Posterior vena cava (tissue), 2 donors: Measurements from ENCODE around the gene PLEKHH3. TPM values are rescaled to one million over a fixed set of nuclear protein-coding genes. Genes with fewer than 3 reads are reported as not detected.
A peak's percentile ranks its signal among the peaks of the same experiment; 100 is the strongest.

ENCODE experiments used
- DNase-seq: peaks from one replicate; pipeline ENCODE4 v3.0.0-alpha.2; 2020; ENCODE audit warnings: low spot score
- intact Hi-C, 2 donors: fragments of 100-400 bp; cut with DNase I; formaldehyde crosslinking; loops; one replicate each; pipeline versions ENCODE4 v1.14.1 to v1.14.2; 2022 to 2023
- microRNA-seq, 2 donors: library from miRNA; unstranded; fragments of <30 nt; microRNA quantifications; one replicate each; pipeline ENCODE4 v1.2.0, GENCODE V29; 2020 to 2021; ENCODE audit warnings: borderline microRNAs expressed in 2 of 2
- total RNA-seq, 2 donors: library from RNA; stranded (reverse); fragmentation: NEBNext Ultra II Directional; extraction: Animal tissue kit (Norgen Biotek cat#: 25700); gene quantifications; one replicate each; pipeline ENCODE4 v1.2.1, GENCODE V29; 2021
- donor health status: DM: yes; HTN: yes; CAD: no.
- donor health status: DM: yes; HTN: yes; CAD: no.

Gene PLEKHH3
- total RNA-seq, 2 donors from 2014 or later = 22.2 to 24.8 TPM

DNA sequence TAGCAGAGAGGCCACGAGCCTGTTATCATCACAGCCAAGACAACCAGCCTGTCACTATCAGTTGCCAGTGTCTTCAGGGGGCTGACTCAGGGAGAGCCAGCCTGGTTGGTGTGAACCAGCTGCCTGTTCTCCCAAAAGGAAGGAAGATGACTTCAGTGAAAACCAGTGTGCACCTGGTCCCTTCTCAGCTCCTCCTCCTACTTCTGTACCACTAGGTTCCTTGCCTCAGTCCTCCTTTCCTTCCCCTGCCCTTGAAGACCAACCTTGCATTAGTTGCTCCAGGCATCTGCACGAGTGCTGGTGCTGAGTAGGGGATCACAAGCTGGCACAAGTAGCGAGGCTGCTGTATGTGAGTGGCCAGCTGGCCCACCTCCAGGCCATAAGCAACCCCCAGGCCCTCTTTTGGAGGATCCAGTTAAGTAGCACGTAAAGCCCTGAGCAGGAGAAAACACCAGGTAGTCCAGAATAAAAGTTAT, 58.8 kb downstream of the PLEKHH3 start:
- intact Hi-C loops = loop anchor here in 1 of 2 donors (10.0 kb wide), 1 partner anchor 57 kb away; the partner anchor contains the start of gene PLEKHH3
- peak; percentile 37 for DNase-seq

Small RNAs within 50 kb of the gene (microRNA-seq; reads per million reads assigned to microRNA genes)
- gene MIR6780A = 0.78 to 2.6 reads per million in 2 donors

Other genes with a start within 250 kb of the PLEKHH3 start
- gene ATP6V0A1, start 218.1 kb downstream of the PLEKHH3 start, total RNA-seq = 10 to 100 TPM; 69.6 to 70.1 TPM
- 10 to 100 TPM; 27.1 to 36.0 TPM for gene NAGLU, start 140.8 kb downstream of the PLEKHH3 start, total RNA-seq
- gene HSD17B1, start 124.1 kb downstream of the PLEKHH3 start, total RNA-seq = 1 to 10 TPM in 1 of 2 donors, under 1 TPM in 1; 0.67 to 1.2 TPM
- gene COASY, start 114.8 kb downstream of the PLEKHH3 start, total RNA-seq = 10 to 100 TPM; 34.0 TPM
- gene MLX, start 109.9 kb downstream of the PLEKHH3 start, total RNA-seq = 10 to 100 TPM; 27.5 to 28.5 TPM
- 1 to 10 TPM; 4.1 to 4.7 TPM for gene PSMC3IP, start 99.3 kb downstream of the PLEKHH3 start, total RNA-seq
- 10 to 100 TPM; 34.6 to 42.0 TPM for gene RETREG3, start 67.6 kb downstream of the PLEKHH3 start, total RNA-seq
- gene TUBG1, start 67.3 kb downstream of the PLEKHH3 start, total RNA-seq = 10 to 100 TPM; 32.9 to 39.9 TPM
- 10 to 100 TPM; 17.9 to 19.8 TPM for gene TUBG2, start 17.7 kb downstream of the PLEKHH3 start, total RNA-seq
- 1 to 10 TPM; 1.7 to 2.5 TPM for gene CCR10, start 4.8 kb upstream of the PLEKHH3 start, total RNA-seq
- 10 to 100 TPM; 11.0 to 24.8 TPM for gene CNTNAP1, start 5.5 kb upstream of the PLEKHH3 start, total RNA-seq
- gene EZH1, start 68.0 kb upstream of the PLEKHH3 start, total RNA-seq = 10 to 100 TPM; 50.2 to 53.5 TPM
- 10 to 100 TPM; 46.3 to 56.8 TPM for gene RAMP2, start 84.2 kb upstream of the PLEKHH3 start, total RNA-seq
- gene VPS25, start 96.5 kb upstream of the PLEKHH3 start, total RNA-seq = 10 to 100 TPM; 25.9 to 35.1 TPM
- under 1 TPM in 1 of 2 donors, not detected in 1; 0.05 TPM for gene WNK4, start 103.6 kb upstream of the PLEKHH3 start, total RNA-seq
- gene COA3, start 121.7 kb upstream of the PLEKHH3 start, total RNA-seq = 10 to 100 TPM; 37.5 to 41.1 TPM
- gene CNTD1, start 121.9 kb upstream of the PLEKHH3 start, total RNA-seq = under 1 TPM in 1 of 2 donors, not detected in 1; 0.95 TPM
- gene BECN1, start 147.3 kb upstream of the PLEKHH3 start, total RNA-seq = 10 to 100 TPM; 78.6 to 88.3 TPM
- 10 to 100 TPM; 68.2 to 80.6 TPM for gene PSME3, start 156.4 kb upstream of the PLEKHH3 start, total RNA-seq
- gene AOC2, start 167.6 kb upstream of the PLEKHH3 start, total RNA-seq = under 1 TPM; 0.86 to 0.88 TPM
- 100 to 1,000 TPM; 223 to 342 TPM for gene AOC3, start 174.2 kb upstream of the PLEKHH3 start, total RNA-seq
- gene G6PC1, start 223.8 kb upstream of the PLEKHH3 start, total RNA-seq = not detected